ENCODE results near the gene GPR161.

- TF ChIP-seq EZH2 (IDR thresholded peaks at IDR 0.05) = no peak
- TF ChIP-seq POLR2AphosphoS5 (IDR thresholded peaks at IDR 0.05; ENCODE audit: borderline replicate concordance, low read depth, low read length) = no peak
These were observed 37.4 kb downstream of the GPR161 start for GRCh38 chr1:168099337-168099801.

Data from SK-N-MC (cell line).